ENCODE data around the gene NME7.

The NME7 gene

GRCh38 chr1:169089776-169090175, 277.8 kb downstream of the NME7 start:
- DNase-seq, result no peak

GRCh38 chr1:169087876-169088275, 279.7 kb downstream of the NME7 start:
- no peak for DNase-seq

- DNase-seq, result peak in 10 of 56 donors; percentile 14 to 47 (median 30)
Measured at GRCh38 chr1:169086603-169087455, 280.8 kb downstream of the NME7 start.

GRCh38 chr1:169085911-169086310, 281.7 kb downstream of the NME7 start:
- DNase-seq, result no peak

Measured in nucleus accumbens (tissue), 56 donors.